GM12891 (cell line): Measurements from ENCODE around the gene SCD5.

ENCODE experiments used
- DNase-seq: peaks from one replicate; pipeline ENCODE4 v3.0.0; 2011; ENCODE audit warnings: low spot score; ENCODE audit not compliant: insufficient read length
- FAIRE-seq: peaks from 2 replicates; lab custom pipeline; 2011; peaks lifted over from hg19 to GRCh38; lab: Jason Lieb, UNC
- PAX5 ChIP-seq: IDR thresholded peaks from 2 replicates; pipeline ENCODE4 v1.6.1; 2011; ENCODE audit warnings: low read length, moderate library complexity, mild to moderate bottlenecking; ENCODE audit not compliant: insufficient read depth, severe bottlenecking
- POLR2A ChIP-seq: IDR thresholded peaks from 2 replicates; pipeline ENCODE4 v1.6.1; 2011; ENCODE audit warnings: low read depth, low read length, control low read depth
- POLR2AphosphoS5 ChIP-seq: IDR thresholded peaks from 2 replicates; pipeline ENCODE4 v1.6.1; 2011; ENCODE audit warnings: low read depth, low read length, control low read depth
- POU2F2 ChIP-seq: IDR thresholded peaks from 2 replicates; pipeline ENCODE4 v1.6.1; 2011; ENCODE audit warnings: low read depth, mild to moderate bottlenecking, control low read depth, low read length, moderate library complexity
- SPI1 ChIP-seq: IDR thresholded peaks from 2 replicates; pipeline ENCODE4 v1.6.1; 2011; ENCODE audit warnings: low read depth, low read length, control low read depth
- TAF1 ChIP-seq: IDR thresholded peaks from 2 replicates; pipeline ENCODE4 v1.6.1; 2011; ENCODE audit warnings: low read depth, low read length, control low read depth

SCD5 gene

GRCh38 chr4:82797405-82798111, 1.0 kb downstream of the SCD5 start:
- FAIRE-seq (no peak), DNase-seq (no peak)
- no peak for TF ChIP-seq POLR2AphosphoS5
- no peak for TF ChIP-seq POU2F2
- TF ChIP-seq SPI1, result no peak
- TF ChIP-seq PAX5, result no peak
- TF ChIP-seq POLR2A, result no peak
- TF ChIP-seq TAF1, result no peak

GRCh38 chr4:82797040-82797404, 1.6 kb downstream of the SCD5 start:
- FAIRE-seq (no peak), DNase-seq (no peak)
- TF ChIP-seq POLR2AphosphoS5 (no peak), POU2F2 (no peak), PAX5 (no peak), POLR2A (no peak), TAF1 (no peak), SPI1 (no peak)

GRCh38 chr4:82792912-82793649, 5.5 kb downstream of the SCD5 start:
- DNase-seq, result no peak
- no peak for FAIRE-seq
- TF ChIP-seq POU2F2 (no peak), SPI1 (no peak), POLR2A (no peak), PAX5 (no peak), POLR2AphosphoS5 (no peak), TAF1 (no peak)

- no peak for TF ChIP-seq PAX5
- TF ChIP-seq POLR2A, result no peak
- FAIRE-seq, result no peak
- no peak for DNase-seq
These were observed 7.4 kb downstream of the SCD5 start for GRCh38 chr4:82791179-82791578.

- TF ChIP-seq POLR2AphosphoS5 (no peak), POLR2A (no peak), POU2F2 (no peak), SPI1 (no peak), TAF1 (no peak), PAX5 (no peak)
- DNase-seq (no peak), FAIRE-seq (no peak)
These were observed 8.4 kb downstream of the SCD5 start for GRCh38 chr4:82790060-82790660.

- FAIRE-seq (no peak), DNase-seq (no peak)
- TF ChIP-seq POLR2A (no peak), SPI1 (no peak), TAF1 (no peak), POLR2AphosphoS5 (no peak), PAX5 (no peak), POU2F2 (no peak)
These were observed 9.4 kb downstream of the SCD5 start for GRCh38 chr4:82789025-82789776.

- no peak for TF ChIP-seq TAF1
- TF ChIP-seq PAX5, result no peak
- no peak for TF ChIP-seq POLR2AphosphoS5
- no peak for TF ChIP-seq SPI1
- TF ChIP-seq POU2F2, result no peak
- no peak for TF ChIP-seq POLR2A
- no peak for FAIRE-seq
- DNase-seq, result no peak
These were observed 11.3 kb downstream of the SCD5 start for GRCh38 chr4:82787342-82787741.

GRCh38 chr4:82786828-82787227, 11.8 kb downstream of the SCD5 start:
- FAIRE-seq, result no peak

GRCh38 chr4:82785611-82786400, 12.8 kb downstream of the SCD5 start:
- TF ChIP-seq POLR2A (no peak), POLR2AphosphoS5 (no peak), PAX5 (no peak), POU2F2 (no peak), SPI1 (no peak), TAF1 (no peak)
- FAIRE-seq (no peak), DNase-seq (no peak)

More at GRCh38 chr4:82786828-82787227, 11.8 kb downstream of the SCD5 start:
- TF ChIP-seq POLR2AphosphoS5 (no peak), POLR2A (no peak), PAX5 (no peak), POU2F2 (no peak), SPI1 (no peak), TAF1 (no peak)
- no peak for DNase-seq
